ENCODE measurements around the gene XPO4. TPM values are rescaled to one million over a fixed set of nuclear protein-coding genes. Genes with fewer than 3 reads are reported as not detected.

XPO4 gene
- total and polyA plus RNA-seq, 2 of the 8 experiments (the other 6 are each of a cell fraction or from before 2014, with no cell fraction given) = 11.9 to 33.3 TPM

- WGBS, 2 experiments (ENCODE audit: extremely low coverage in 1 of 2, insufficient coverage in 1 of 2, insufficient read length in 1 of 2, insufficient replicate concordance in 2 of 2, low coverage in 1 of 2, low lambda C conversion rate in 2 of 2, missing lambda C conversion rate in 1 of 2) = 81% methylated on average over 10 of the region's 10 CpGs; no CpG with 5 or more reads in 1 of the 2 experiments
- H3K4me3 ChIP-seq (ENCODE audit: extremely low read depth in 1 of 4, insufficient read depth in 2 of 4, low read depth in 3 of 4, low read length in 4 of 4) = peak overlapping the region; percentile 62 to 87 (median 78)
- no peak overlapping the region for H3K18ac ChIP-seq (ENCODE audit: extremely low read depth, low read length)
- H4K8ac ChIP-seq (ENCODE audit: extremely low read depth, insufficient read depth, low read length) = no peak overlapping the region
- no peak overlapping the region for H2BK15ac ChIP-seq (ENCODE audit: low read length)
- 0 out of 4 replicates have a peak, but pooled peaks cover 0 to 2% of the 10 kb centered on the region in 2 experiments for H3K79me2 ChIP-seq (ENCODE audit: control insufficient read depth in 1 of 2, insufficient read depth in 2 of 2, low read length in 2 of 2)
- no peaks in the 10 kb centered on the region for H3K36me3 ChIP-seq (ENCODE audit: control insufficient read depth in 2 of 4, insufficient read depth in 4 of 4, low read length in 3 of 4)
- H3K27ac ChIP-seq (ENCODE audit: low read depth, low read length) = no peak overlapping the region
- ChIA-PET POLR2A (ENCODE audit: partially characterized antibody) (interaction anchor here (0.6 to 2.9 kb wide), 10 partner anchors 10 to 285 kb away, joined by 3 to 15 read pairs (median 3); no protein-coding TSS in a partner anchor), CTCF (ENCODE audit: partially characterized antibody) (interaction anchor here (0.6 to 1.8 kb wide), 5 partner anchors 25 to 812 kb away, joined by 3 read pairs; no protein-coding TSS in a partner anchor)
- no peaks in the 10 kb centered on the region for H3K79me1 ChIP-seq (ENCODE audit: low read depth, low read length)
- no peak overlapping the region for H3K4ac ChIP-seq (replicated peaks; ENCODE audit: insufficient read length, low read depth, low read length)
- no peak overlapping the region for H2BK12ac ChIP-seq (ENCODE audit: low read depth, low read length)
- peaks cover 0 to 6% (median 0%) of the 10 kb centered on the region in 4 experiments; a peak in 3 of 7 replicates for H3K4me1 ChIP-seq (replicated peaks in 1 of 4; ENCODE audit: control insufficient read depth in 3 of 4, insufficient read depth in 4 of 4, low read length in 3 of 4)
- H3K27me3 ChIP-seq (replicated peaks in 1 of 4; ENCODE audit: control insufficient read depth in 3 of 4, extremely low read depth in 1 of 4, insufficient read depth in 3 of 4, low read length in 3 of 4) = no peaks in the 10 kb centered on the region
- H4K5ac ChIP-seq (ENCODE audit: insufficient read length, low read depth, low read length) = no peak overlapping the region
- no peak overlapping the region; the same call in 1 of the 2 replicates for H2BK5ac ChIP-seq (ENCODE audit: low read depth, low read length)
- H3K23ac ChIP-seq (ENCODE audit: insufficient read length) = no peak overlapping the region
- H3K4me2 ChIP-seq (ENCODE audit: insufficient read depth in 1 of 2, low read depth in 2 of 2, low read length in 2 of 2) = peak overlapping the region; percentile 64 to 93
- DNase-seq (ENCODE audit: low read depth in 1 of 2, low spot score in 2 of 2) (no peak), FAIRE-seq (no peak)
- no peak overlapping the region for H3K56ac ChIP-seq (replicated peaks; ENCODE audit: insufficient read length, low read depth, low read length)
- no peak overlapping the region for H2BK20ac ChIP-seq (ENCODE audit: low read length)
- H2BK120ac ChIP-seq (replicated peaks; ENCODE audit: low read depth, low read length) = no peak overlapping the region
- peaks cover 6% of the 10 kb centered on the region for H3K23me2 ChIP-seq (ENCODE audit: low read depth, low read length)
- peak overlapping the region in 1 of 4 experiments; percentile 89; a peak in 3 of 7 replicates for H3K9ac ChIP-seq (replicated peaks in 1 of 4; ENCODE audit: extremely low read depth in 1 of 4, low read depth in 3 of 4, low read length in 3 of 4)
- H3K14ac ChIP-seq (ENCODE audit: insufficient read length) = no peak overlapping the region
- no peak overlapping the region for H2AK5ac ChIP-seq (ENCODE audit: low read depth, low read length)
- no peak overlapping the region for H4K91ac ChIP-seq (replicated peaks; ENCODE audit: insufficient read length, low read length)
- H2AFZ ChIP-seq (ENCODE audit: low read length) = no peak overlapping the region
- no peaks in the 10 kb centered on the region for H4K20me1 ChIP-seq (replicated peaks in 1 of 2; ENCODE audit: control insufficient read depth in 1 of 2, insufficient read depth in 2 of 2, low read length in 2 of 2)
- no peaks in the 10 kb centered on the region for H3K9me3 ChIP-seq (ENCODE audit: insufficient read depth in 2 of 2, low read depth in 1 of 2, low read length in 1 of 2)
- TF ChIP-seq ASH2L (IDR thresholded peaks at IDR 0.05; ENCODE audit: low read length) (no peak), TEAD4 (IDR thresholded peaks at IDR 0.05; ENCODE audit: low read depth, low read length) (no peak), CBX8 (IDR thresholded peaks at IDR 0.05; ENCODE audit: borderline replicate concordance, low read depth, low read length) (no peak), RBBP5 (IDR thresholded peaks at IDR 0.05; ENCODE audit: borderline replicate concordance, low read depth, low read length) (no peak), SIX5 (IDR thresholded peaks at IDR 0.05; ENCODE audit: low read depth, low read length) (no peak), CTBP2 (IDR thresholded peaks at IDR 0.05; ENCODE audit: borderline replicate concordance, insufficient read depth, insufficient read length, low read length) (no peak), BRCA1 (IDR thresholded peaks at IDR 0.05; ENCODE audit: low read depth, low read length) (no peak), GTF2F1 (IDR thresholded peaks at IDR 0.05; ENCODE audit: borderline replicate concordance, low read depth, low read length) (no peak), SP4 (IDR thresholded peaks at IDR 0.05; ENCODE audit: low read length) (no peak), MAFK (IDR thresholded peaks at IDR 0.05; ENCODE audit: low read depth, low read length) (no peak), JUND (IDR thresholded peaks at IDR 0.05; ENCODE audit: low read length) (no peak), SRF (IDR thresholded peaks at IDR 0.05; ENCODE audit: low read depth, low read length) (no peak)
- TF ChIP-seq, protein P1, sequence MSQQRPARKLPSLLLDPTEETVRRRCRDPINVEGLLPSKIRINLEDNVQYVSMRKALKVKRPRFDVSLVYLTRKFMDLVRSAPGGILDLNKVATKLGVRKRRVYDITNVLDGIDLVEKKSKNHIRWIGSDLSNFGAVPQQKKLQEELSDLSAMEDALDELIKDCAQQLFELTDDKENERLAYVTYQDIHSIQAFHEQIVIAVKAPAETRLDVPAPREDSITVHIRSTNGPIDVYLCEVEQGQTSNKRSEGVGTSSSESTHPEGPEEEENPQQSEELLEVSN (IDR thresholded peaks at IDR 0.05) = no peak
Observed at GRCh38 chr13:20772401-20773131, 130.0 kb downstream of the XPO4 start.
